HT-29 (cell line): ENCODE measurements around the gene CFAP97D1. TPM values are rescaled to one million over a fixed set of nuclear protein-coding genes. Genes with fewer than 3 reads are reported as not detected.
A peak's percentile ranks its signal among the peaks of the same experiment; 100 is the strongest.
"Not testable (repeated sequence)": the region's sequence is repeated elsewhere in the genome, so short reads cannot be mapped to it uniquely, and the experiment has no call there.

Experiments used
- DNase-seq: peaks from one replicate; pipeline ENCODE4 v3.0.0-alpha.2; 2015; ENCODE audit warnings: low spot score
- total RNA-seq: library from RNA; depleted of rRNA; stranded (reverse); fragments of >200 nt; shearing (Covaris generic); gene quantifications from 2 replicates; pipeline ENCODE4 v1.2.3, GENCODE V29; 2014

Gene CFAP97D1
- total RNA-seq, 1 experiment from 2014 or later = 0.05 TPM

GRCh38 chr17:43768382-43768781 lies 11.9 kb upstream of the CFAP97D1 start:
- DNase-seq = no peak

- no peak for DNase-seq
Observed at GRCh38 chr17:43768943-43769342, 11.3 kb upstream of the CFAP97D1 start.

GRCh38 chr17:43769426-43769825 lies 10.8 kb upstream of the CFAP97D1 start:
- DNase-seq = no peak

GRCh38 chr17:43769859-43770258 lies 10.4 kb upstream of the CFAP97D1 start:
- DNase-seq = no peak

DNA sequence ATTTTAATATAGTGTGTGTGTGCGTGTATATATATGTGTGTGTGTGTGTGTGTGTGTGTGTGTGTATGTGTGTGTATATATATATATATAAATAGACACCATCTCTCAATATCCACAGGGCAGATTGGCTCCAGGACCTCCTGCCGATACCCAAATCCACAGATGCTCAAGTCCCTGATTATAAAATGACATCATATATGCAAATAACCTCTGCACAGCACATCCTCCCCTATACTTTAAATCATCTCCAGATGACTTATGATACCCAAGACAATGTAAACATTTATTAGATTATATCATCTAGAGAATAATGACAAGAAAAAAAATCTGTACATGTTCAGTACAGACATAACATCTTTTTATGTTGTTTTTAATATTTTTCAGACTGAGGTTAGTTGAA lies 9.3 kb upstream of the CFAP97D1 start:
- no peak for DNase-seq

DNA sequence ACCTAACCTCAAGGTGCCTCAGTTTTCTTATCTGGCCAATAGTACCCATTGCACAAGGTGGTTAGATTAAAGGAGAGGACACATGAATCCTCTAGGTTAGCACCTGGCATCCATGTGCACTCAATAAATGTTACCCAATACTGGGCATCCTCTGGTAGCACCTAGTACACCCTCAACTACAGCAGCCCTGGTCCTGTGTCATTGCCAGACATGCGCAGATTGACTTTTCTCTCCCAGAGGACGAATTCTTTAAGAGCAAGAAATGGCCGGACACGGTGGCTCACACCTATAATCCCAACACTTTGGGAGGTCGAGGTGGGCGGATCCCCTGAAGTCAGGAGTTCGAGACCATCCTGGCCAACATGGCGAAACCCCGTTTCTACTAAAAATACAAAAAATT lies 8.8 kb upstream of the CFAP97D1 start:
- DNase-seq = no peak

DNA sequence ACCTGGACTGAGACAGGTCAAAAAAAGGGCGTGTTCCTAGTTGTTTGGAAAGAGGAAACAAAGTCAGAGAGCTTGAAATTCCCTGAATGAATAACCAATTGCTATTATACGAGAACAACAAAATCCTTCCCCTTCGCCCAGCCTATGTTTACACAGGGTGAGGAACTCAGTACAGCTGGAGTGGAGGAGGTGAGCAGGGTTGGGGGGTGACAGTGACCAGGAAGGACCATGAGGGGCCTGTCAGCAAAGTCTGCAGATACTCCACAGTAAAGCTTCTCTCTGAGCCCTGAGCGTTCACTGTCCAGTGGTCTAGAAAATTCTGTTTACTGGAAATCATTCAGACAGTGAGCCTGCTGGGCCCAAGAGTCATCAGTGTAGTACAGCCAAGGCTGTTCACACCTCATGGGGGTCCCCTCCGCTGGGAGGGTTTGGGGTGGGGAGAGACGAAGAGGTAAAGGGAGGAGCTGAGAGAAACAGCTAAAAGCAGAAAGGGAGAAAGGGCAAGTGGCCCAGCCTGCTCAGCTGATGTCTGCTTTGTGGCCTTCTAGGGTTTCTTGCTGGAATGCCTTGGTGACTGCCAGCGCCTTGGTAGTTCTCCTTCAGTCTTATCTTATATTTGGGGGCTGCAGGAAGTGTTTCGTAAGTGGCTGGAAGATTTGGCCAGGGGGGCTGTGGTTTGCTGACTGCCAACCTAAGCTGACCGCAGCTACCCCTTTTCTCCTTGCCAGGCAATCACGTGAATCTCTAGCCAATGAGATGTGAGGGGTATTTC lies 7.2 kb upstream of the CFAP97D1 start:
- no peak for DNase-seq

- DNase-seq = no peak
Observed at GRCh38 chr17:43774304-43775250, 5.7 kb upstream of the CFAP97D1 start.

DNA sequence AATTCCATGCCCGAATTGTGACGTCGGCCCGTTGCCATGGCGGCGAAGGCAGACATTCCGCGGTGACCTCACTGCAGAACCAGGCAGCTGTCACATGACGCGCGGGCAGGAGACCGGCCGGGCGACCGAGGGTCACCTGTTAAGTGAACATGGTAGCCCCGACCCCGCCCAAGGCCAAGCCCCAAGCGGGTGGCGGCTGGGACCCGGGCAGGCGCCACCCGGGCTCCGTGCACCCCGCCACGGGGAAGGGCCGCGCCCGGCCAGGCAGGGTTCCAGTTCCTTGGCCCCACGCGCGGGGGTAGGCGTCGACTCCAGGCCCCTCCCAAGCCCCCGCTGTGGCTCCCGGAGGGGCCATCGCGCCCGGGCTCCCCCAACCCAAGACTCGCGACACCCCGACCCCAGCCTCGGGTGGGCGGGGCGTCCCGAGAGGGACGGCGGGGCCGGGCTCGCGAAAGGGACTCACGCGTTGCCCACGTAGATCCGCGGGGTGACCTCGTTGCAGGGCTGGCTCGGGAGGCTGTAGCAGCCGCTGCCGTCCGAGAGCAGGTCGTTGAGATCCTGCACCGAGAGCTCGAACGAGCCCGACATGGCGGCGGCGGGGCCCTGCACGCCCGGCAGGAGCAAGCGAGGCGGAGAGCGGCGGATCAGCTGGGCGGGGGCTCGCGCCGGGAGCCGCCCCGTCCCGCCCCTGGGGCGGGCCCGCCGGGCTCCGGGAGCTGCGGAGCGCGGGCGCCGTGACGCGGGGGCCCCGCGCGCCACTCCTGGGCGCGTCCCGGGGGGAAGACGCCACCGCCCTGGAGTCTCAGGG lies 1.7 kb upstream of the CFAP97D1 start, which contains the start of gene DUSP3:
TSS of gene DUSP3 (minus strand) at position 641 of the 808 bp plus-strand sequence. CDS start at position 588, 53 bp downstream.
- DNase-seq = peak; percentile 93

- no peak for DNase-seq
Observed at GRCh38 chr17:43779145-43780125, 800 bp upstream of the CFAP97D1 start.

DNA sequence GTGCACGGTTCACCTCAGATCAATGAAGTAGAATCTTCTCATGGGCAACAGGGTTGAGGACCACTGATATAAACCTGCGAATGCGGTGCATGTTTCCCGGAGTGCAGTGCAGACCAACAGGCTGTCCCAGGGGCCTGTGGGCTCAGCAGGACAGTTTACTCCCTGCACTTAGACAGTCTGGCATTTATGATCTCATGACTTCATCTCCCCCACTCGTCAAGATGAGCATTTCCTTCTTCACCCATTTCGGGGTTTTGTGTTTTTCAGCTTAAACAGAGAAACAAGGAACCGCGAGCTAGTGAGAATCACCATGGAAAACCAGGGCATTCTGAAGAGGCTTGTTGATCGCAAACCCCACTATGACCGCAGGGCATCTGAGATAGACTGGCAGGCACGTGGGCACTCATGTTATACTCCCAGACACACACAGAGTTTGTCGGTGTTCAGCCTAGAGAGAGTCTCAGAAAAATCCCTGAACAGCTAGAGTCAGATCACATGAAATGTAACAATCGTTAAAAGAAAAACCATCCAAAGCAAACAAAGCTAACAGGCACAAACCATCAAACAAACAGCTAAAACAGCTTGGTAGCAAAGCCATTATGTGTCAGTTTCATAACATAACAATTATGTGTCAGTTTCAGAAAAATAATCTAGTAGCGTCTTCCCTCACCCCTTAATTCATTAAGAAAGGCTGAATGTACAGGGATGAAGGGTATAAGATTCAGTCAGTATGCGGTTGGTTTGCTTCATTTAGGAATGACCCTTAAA lies 2.9 kb downstream of the CFAP97D1 start:
- DNase-seq = no peak

DNA sequence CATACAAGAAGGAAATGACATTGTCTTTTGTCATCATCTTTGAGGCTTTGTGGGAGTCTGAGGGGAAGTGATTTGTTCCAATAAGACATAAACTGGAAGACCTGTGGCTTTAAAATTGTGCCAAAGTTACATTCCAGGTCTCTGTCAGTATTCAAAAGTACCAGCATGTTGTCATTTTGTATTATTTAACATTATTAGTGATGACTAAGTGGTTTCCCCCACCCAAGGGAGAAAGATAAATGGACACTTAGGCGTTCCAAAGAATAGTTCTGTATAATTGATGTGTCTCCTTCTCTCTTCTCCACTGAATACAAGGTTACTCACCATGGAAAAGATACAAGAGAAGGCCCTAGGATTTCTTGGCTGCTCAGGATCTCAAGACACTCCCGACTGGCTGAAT lies 3.8 kb downstream of the CFAP97D1 start:
- DNase-seq = no peak

DNA sequence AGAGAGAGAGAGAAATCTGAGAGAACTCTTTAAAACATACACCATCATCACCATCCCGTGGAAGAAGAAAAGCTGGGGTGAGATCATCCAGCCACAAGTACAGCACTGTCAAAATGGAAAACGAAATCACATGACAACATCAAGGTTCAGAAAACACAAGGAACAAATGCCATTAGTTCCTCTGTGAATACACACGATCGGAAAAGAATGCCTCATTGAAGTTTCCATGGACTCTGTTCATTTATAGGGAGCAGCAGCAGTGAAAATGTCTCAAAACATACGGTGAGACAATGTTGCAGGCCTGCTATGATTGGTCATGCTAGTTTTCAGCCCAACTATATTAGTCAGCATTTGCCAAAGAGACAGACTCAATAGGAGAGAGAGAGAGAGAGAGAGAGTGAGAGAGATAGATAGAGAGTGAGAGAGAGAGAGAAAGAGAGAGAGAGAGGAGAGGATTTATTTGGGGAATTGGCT lies 4.4 kb downstream of the CFAP97D1 start:
- no peak for DNase-seq

GRCh38 chr17:43787728-43788127 lies 7.5 kb downstream of the CFAP97D1 start:
- DNase-seq = no peak

GRCh38 chr17:43788540-43788939 lies 8.3 kb downstream of the CFAP97D1 start:
- no peak for DNase-seq

GRCh38 chr17:43789482-43789881 lies 9.2 kb downstream of the CFAP97D1 start:
- no peak for DNase-seq

- peak; percentile 46 for DNase-seq
Observed at GRCh38 chr17:43790311-43790940, 10.2 kb downstream of the CFAP97D1 start.

DNA sequence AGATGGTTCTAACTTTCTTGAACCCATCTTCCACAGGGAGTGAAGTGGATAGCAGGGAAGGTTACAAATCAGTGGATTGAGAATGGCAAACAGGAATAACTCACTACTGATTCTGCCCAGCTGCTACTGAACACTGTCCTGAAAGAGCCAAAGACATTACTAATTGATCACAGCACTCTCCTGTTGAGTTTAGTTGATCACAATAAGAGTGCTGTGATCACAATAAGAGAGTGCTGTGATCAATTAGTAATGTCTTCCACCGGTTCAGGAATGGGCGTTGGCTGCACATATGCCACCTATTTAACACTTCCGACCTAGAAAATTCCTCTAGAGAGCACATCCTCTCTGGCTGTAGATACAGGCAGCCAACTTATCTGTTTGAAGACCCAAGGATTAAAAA lies 11.4 kb downstream of the CFAP97D1 start:
- DNase-seq = peak; percentile 64

DNA sequence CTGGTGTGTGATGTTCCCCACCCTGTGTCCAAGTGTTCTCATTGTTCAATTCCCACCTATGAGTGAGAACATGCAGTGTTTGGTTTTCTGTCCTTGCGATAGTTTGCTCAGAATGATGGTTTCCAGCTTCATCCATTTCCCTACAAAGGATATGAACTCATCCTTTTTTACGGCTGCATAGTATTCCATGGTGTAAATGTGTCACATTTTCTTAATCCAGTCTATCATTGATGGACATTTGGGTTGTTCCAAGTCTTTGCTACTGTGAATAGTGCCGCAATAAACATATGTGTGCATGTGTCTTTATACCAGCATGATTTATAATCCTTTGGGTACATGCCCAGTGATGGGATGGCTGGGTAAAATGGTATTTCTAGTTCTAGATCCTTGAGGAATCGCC lies 12.4 kb downstream of the CFAP97D1 start:
- DNase-seq = not testable (repeated sequence)
